ENCODE data around the gene BPNT1. TPM values are rescaled to one million over a fixed set of nuclear protein-coding genes. Genes with fewer than 3 reads are reported as not detected.
"Not testable (repeated sequence)": the region's sequence is repeated elsewhere in the genome, so short reads cannot be mapped to it uniquely, and the experiment has no call there.

BPNT1 gene
- total RNA-seq, 1 experiment from 2014 or later: 25.2 TPM

- RAD21 ChIA-PET (ENCODE audit: low non-redundant PET in 1 of 2, low total read pairs in 2 of 2, uncharacterized antibody in 2 of 2, unreplicated experiment in 2 of 2); intact Hi-C loops (cut with micrococcal nuclease); H3K9me3 ChIP-seq (ENCODE audit: control insufficient read depth in 1 of 2, insufficient read depth in 1 of 2, low read depth in 1 of 2, low read length in 2 of 2); H3K9me2 ChIP-seq (ENCODE audit: insufficient read depth); H3K4me2 ChIP-seq (ENCODE audit: low read length); BruUV-seq (replicated peaks); POLR2A ChIA-PET; H3K36me3 ChIP-seq (ENCODE audit: control insufficient read depth in 1 of 2, insufficient read depth in 2 of 2, low read length in 2 of 2); H3K4me1 ChIP-seq (ENCODE audit: control insufficient read depth in 1 of 2, insufficient read depth in 2 of 2, low read length in 2 of 2); H2AFZ ChIP-seq (ENCODE audit: low read depth, low read length, poor library complexity, severe bottlenecking); H3K79me2 ChIP-seq (ENCODE audit: insufficient read depth, low read length); H3K4me3 ChIP-seq (replicated peaks in 1 of 2; ENCODE audit: low read depth in 1 of 2, low read length in 2 of 2); H3K27ac ChIP-seq (ENCODE audit: low read depth, low read length); H4K20me1 ChIP-seq (ENCODE audit: insufficient read depth); H3K9ac ChIP-seq (ENCODE audit: low read length); DNase-seq (ENCODE audit: low read depth, low spot score); H3K27me3 ChIP-seq (ENCODE audit: insufficient read depth, low read length): not testable (repeated sequence)
- peak in 2 of 3 experiments; percentile 30 to 51; a peak in 1 of 6 replicates for TF ChIP-seq CTCF (IDR thresholded peaks at IDR 0.05 in 2 of 3, conservative IDR thresholded peaks at IDR 0.05 in 1 of 3; ENCODE audit: borderline replicate concordance in 1 of 3, insufficient read depth in 1 of 3, low read depth in 2 of 3, low read length in 2 of 3)
- CTCF ChIA-PET: interaction anchor here (0.7 to 1.2 kb wide), 2 partner anchors 17 to 27 kb away, joined by 3 read pairs; no protein-coding TSS in a partner anchor
- peak; percentile 44 for ATAC-seq
Observed at GRCh38 chr1:220086261-220086686, 3.3 kb downstream of the BPNT1 start.

DNA sequence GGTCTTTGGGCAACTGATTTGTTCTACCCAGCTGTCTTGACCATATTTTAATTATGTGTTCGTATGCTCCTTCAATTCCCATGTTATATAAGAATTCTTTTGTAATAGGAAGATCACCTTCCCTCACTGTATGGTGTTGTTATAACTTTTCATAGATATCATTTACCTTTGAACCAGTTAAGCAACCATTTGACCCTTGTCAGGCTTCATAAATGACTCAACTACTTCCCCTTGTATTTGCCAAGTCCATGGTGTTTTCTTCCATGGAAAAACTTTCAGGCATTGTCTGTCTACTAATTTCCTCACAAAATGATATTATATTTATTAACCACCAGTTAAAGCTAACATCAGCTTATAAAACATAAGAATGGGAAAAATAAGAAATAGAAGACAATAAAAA lies 5.1 kb downstream of the BPNT1 start:
- H3K9me3 ChIP-seq (ENCODE audit: control insufficient read depth in 1 of 2, insufficient read depth in 1 of 2, low read depth in 1 of 2, low read length in 2 of 2): no peaks in the 10 kb centered on the region
- H3K4me2 ChIP-seq (ENCODE audit: low read length): no peak overlapping the region
- H3K79me2 ChIP-seq (ENCODE audit: insufficient read depth, low read length): no peaks in the 10 kb centered on the region; the same call in 1 of the 2 replicates
- BruUV-seq (replicated peaks): no TSS peak
- ChIA-PET CTCF (no interaction called here), POLR2A (no interaction called here), RAD21 (ENCODE audit: low non-redundant PET in 1 of 2, low total read pairs in 2 of 2, uncharacterized antibody in 2 of 2, unreplicated experiment in 2 of 2) (no interaction called here)
- no peaks in the 10 kb centered on the region for H3K27me3 ChIP-seq (ENCODE audit: insufficient read depth, low read length)
- ATAC-seq (no peak), DNase-seq (ENCODE audit: low read depth, low spot score) (no peak)
- no peaks in the 10 kb centered on the region for H3K4me1 ChIP-seq (ENCODE audit: control insufficient read depth in 1 of 2, insufficient read depth in 2 of 2, low read length in 2 of 2)
- no peaks in the 10 kb centered on the region for H3K9me2 ChIP-seq (ENCODE audit: insufficient read depth)
- intact Hi-C loops (cut with micrococcal nuclease): no loop called here
- H3K9ac ChIP-seq (ENCODE audit: low read length): no peak overlapping the region
- H4K20me1 ChIP-seq (ENCODE audit: insufficient read depth): no peaks in the 10 kb centered on the region
- no peak for TF ChIP-seq ZFX (IDR thresholded peaks at IDR 0.05)
- no peak for TF ChIP-seq SP1 (IDR thresholded peaks at IDR 0.05; ENCODE audit: low read depth)
- no peak for TF ChIP-seq ZNF274 (IDR thresholded peaks at IDR 0.05; ENCODE audit: low read depth, low read length)
- TF ChIP-seq POLR2A (IDR thresholded peaks at IDR 0.05; ENCODE audit: borderline replicate concordance, extremely low read depth, insufficient read depth, insufficient read length): no peak
- TF ChIP-seq, protein P1, sequence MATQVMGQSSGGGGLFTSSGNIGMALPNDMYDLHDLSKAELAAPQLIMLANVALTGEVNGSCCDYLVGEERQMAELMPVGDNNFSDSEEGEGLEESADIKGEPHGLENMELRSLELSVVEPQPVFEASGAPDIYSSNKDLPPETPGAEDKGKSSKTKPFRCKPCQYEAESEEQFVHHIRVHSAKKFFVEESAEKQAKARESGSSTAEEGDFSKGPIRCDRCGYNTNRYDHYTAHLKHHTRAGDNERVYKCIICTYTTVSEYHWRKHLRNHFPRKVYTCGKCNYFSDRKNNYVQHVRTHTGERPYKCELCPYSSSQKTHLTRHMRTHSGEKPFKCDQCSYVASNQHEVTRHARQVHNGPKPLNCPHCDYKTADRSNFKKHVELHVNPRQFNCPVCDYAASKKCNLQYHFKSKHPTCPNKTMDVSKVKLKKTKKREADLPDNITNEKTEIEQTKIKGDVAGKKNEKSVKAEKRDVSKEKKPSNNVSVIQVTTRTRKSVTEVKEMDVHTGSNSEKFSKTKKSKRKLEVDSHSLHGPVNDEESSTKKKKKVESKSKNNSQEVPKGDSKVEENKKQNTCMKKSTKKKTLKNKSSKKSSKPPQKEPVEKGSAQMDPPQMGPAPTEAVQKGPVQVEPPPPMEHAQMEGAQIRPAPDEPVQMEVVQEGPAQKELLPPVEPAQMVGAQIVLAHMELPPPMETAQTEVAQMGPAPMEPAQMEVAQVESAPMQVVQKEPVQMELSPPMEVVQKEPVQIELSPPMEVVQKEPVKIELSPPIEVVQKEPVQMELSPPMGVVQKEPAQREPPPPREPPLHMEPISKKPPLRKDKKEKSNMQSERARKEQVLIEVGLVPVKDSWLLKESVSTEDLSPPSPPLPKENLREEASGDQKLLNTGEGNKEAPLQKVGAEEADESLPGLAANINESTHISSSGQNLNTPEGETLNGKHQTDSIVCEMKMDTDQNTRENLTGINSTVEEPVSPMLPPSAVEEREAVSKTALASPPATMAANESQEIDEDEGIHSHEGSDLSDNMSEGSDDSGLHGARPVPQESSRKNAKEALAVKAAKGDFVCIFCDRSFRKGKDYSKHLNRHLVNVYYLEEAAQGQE (IDR thresholded peaks at IDR 0.05; ENCODE audit: low read depth): no peak
- TF ChIP-seq CEBPB (IDR thresholded peaks at IDR 0.05; ENCODE audit: low read depth): no peak
- no peak for TF ChIP-seq ELF1 (IDR thresholded peaks at IDR 0.05; ENCODE audit: borderline replicate concordance, low read depth)
- TF ChIP-seq FOSL1 (IDR thresholded peaks at IDR 0.05; ENCODE audit: low read depth): no peak
- TF ChIP-seq, protein P2, sequence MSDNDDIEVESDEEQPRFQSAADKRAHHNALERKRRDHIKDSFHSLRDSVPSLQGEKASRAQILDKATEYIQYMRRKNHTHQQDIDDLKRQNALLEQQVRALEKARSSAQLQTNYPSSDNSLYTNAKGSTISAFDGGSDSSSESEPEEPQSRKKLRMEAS (IDR thresholded peaks at IDR 0.05): no peak
- TF ChIP-seq CBX3 (IDR thresholded peaks at IDR 0.05; ENCODE audit: low read depth): no peak
- no peak overlapping the region for H3K4me3 ChIP-seq (replicated peaks in 1 of 2; ENCODE audit: low read depth in 1 of 2, low read length in 2 of 2)
- no peaks in the 10 kb centered on the region for H3K36me3 ChIP-seq (ENCODE audit: control insufficient read depth in 1 of 2, insufficient read depth in 2 of 2, low read length in 2 of 2)
- no peak overlapping the region for H2AFZ ChIP-seq (ENCODE audit: low read depth, low read length, poor library complexity, severe bottlenecking)
- H3K27ac ChIP-seq (ENCODE audit: low read depth, low read length): no peak overlapping the region
